GM12878 (cell line): ENCODE data around the gene COQ2. TPM values are rescaled to one million over a fixed set of nuclear protein-coding genes. Genes with fewer than 3 reads are reported as not detected.

Experiments used
- ATF7 ChIP-seq: fragments of 450-650 bp; IDR thresholded peaks from 2 replicates; pipeline ENCODE4 v1.6.1; 2016; ENCODE audit warnings: low read depth, mild to moderate bottlenecking
- BCL11A ChIP-seq: IDR thresholded peaks from 2 replicates; pipeline ENCODE4 v1.6.1; 2011; ENCODE audit warnings: low read depth, low read length
- CUX1 ChIP-seq: IDR thresholded peaks from 2 replicates; pipeline ENCODE4 v1.6.1; 2012; ENCODE audit warnings: improper control_type of control experiment, low read depth, low read length; ENCODE audit not compliant: insufficient replicate concordance
- DPF2 ChIP-seq: fragments of 450-650 bp; IDR thresholded peaks from 2 replicates; pipeline ENCODE4 v1.6.1; 2017; ENCODE audit warnings: mild to moderate bottlenecking
- HDAC2 ChIP-seq: fragments of 200-600 bp; sonication (generic); IDR thresholded peaks from 2 replicates; pipeline ENCODE4 v1.6.1; 2017
- JUND ChIP-seq: IDR thresholded peaks from 2 replicates; pipeline ENCODE4 v1.6.1; 2012; ENCODE audit warnings: low read depth, mild to moderate bottlenecking, low read length, improper control_type of control experiment, moderate library complexity
- MEF2B ChIP-seq: fragments of 450-650 bp; IDR thresholded peaks from 2 replicates; pipeline ENCODE4 v1.6.1; 2018; ENCODE audit warnings: mild to moderate bottlenecking, moderate library complexity; ENCODE audit not compliant: partially characterized antibody, poor library complexity, severe bottlenecking
- MYB ChIP-seq: fragments of 150-350 bp; IDR thresholded peaks from 2 replicates; pipeline ENCODE4 v1.6.1; 2014; ENCODE audit warnings: mild to moderate bottlenecking, low read depth, low read length, borderline replicate concordance
- RBBP5 ChIP-seq: fragments of 200-600 bp; sonication (generic); conservative IDR thresholded peaks from 2 replicates; pipeline ENCODE4 v1.6.1; 2016
- RELA ChIP-seq: fragments of 450-650 bp; IDR thresholded peaks from 2 replicates; pipeline ENCODE4 v1.8.0; 2014; ENCODE audit warnings: borderline replicate concordance; ENCODE audit not compliant: partially characterized antibody
- RUNX3 ChIP-seq: IDR thresholded peaks from 2 replicates; pipeline ENCODE4 v1.6.1; 2012; ENCODE audit warnings: low read length, inconsistent platforms
- SRF ChIP-seq, 2 experiments: IDR thresholded peaks; 2 replicates each; pipeline ENCODE4 v1.6.1; 2011; ENCODE audit warnings: low read depth in 2 of 2, low read length in 2 of 2, mild to moderate bottlenecking in 1 of 2, moderate library complexity in 1 of 2
- TBL1XR1 ChIP-seq: IDR thresholded peaks from 2 replicates; pipeline ENCODE4 v1.6.1; 2012; ENCODE audit warnings: low read depth, low read length, improper control_type of control experiment
- ZBTB4 ChIP-seq: fragments of 450-650 bp; formaldehyde crosslinking; IDR thresholded peaks from 2 replicates; pipeline ENCODE4 v1.4.0; 2022; ENCODE audit warnings: mild to moderate bottlenecking, moderate library complexity
- ZNF274 ChIP-seq: IDR thresholded peaks from one replicate; pipeline ENCODE4 v1.8.0; 2011; ENCODE audit not compliant: insufficient read length, insufficient read depth
- ZNF384 ChIP-seq: IDR thresholded peaks from 2 replicates; pipeline ENCODE4 v1.6.1; 2012; ENCODE audit warnings: low read depth, mild to moderate bottlenecking, low read length, improper control_type of control experiment, borderline replicate concordance
- ZNF622 ChIP-seq: fragments of 450-650 bp; IDR thresholded peaks from 2 replicates; pipeline ENCODE4 v1.6.1; 2017; ENCODE audit warnings: mild to moderate bottlenecking, inconsistent platforms
- polyA plus RNA-seq, 11 experiments: library from polyadenylated mRNA; depleted of rRNA in 4 of 11; unstranded in 6 of 11; stranded (reverse) in 5 of 11; fragments of >200 nt; fragmentation: Nextera tagmentation in 4 of 11; fragmentation: Illumina TruSeq in 1 of 11; extraction: Ambion mirVana in 4 of 11; extraction: Trizol in 1 of 11; gene quantifications; 1 replicate in 1 of 11; 2 replicates in 10 of 11; pipeline versions ENCODE4 v1.2.1 to v1.2.3, GENCODE V29; 2011 to 2016; ENCODE audit warnings: inconsistent platforms in 2 of 11, missing spikeins in 2 of 11, low read depth in 1 of 11
- total RNA-seq, 4 experiments: library from RNA; depleted of rRNA in 3 of 4; stranded (reverse); fragments of >200 nt in 3 of 4; fragmentation: Illumina TruSeq in 1 of 4; extraction: Trizol in 1 of 4; gene quantifications; 2 replicates each; pipeline versions ENCODE4 v1.2.1 to v1.2.3, GENCODE V29; 2013 to 2021
- TF ChIP-seq, protein P1 (sequence below): IDR thresholded peaks from 2 replicates; pipeline ENCODE4 v1.6.1; 2011; ENCODE audit warnings: mild to moderate bottlenecking, low read depth, low read length, moderate library complexity; ENCODE audit not compliant: insufficient replicate concordance
- TF ChIP-seq, protein P2 (sequence below): fragments of 450-650 bp; IDR thresholded peaks from 2 replicates; pipeline ENCODE4 v1.6.1; 2014; ENCODE audit warnings: mild to moderate bottlenecking

The COQ2 gene
- total and polyA plus RNA-seq, 10 of the 15 experiments (the other 5 are each of a cell fraction or from before 2014, with no cell fraction given), result 5.0 to 46.7 (median 19.1) TPM

- TF ChIP-seq, protein P1, sequence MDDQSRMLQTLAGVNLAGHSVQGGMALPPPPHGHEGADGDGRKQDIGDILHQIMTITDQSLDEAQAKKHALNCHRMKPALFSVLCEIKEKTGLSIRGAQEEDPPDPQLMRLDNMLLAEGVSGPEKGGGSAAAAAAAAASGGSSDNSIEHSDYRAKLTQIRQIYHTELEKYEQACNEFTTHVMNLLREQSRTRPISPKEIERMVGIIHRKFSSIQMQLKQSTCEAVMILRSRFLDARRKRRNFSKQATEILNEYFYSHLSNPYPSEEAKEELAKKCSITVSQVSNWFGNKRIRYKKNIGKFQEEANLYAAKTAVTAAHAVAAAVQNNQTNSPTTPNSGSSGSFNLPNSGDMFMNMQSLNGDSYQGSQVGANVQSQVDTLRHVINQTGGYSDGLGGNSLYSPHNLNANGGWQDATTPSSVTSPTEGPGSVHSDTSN, result no peak
- TF ChIP-seq JUND (no peak), RBBP5 (no peak), RELA (no peak), ZNF274 (no peak), ZNF622 (no peak), ATF7 (peak; percentile 32; the same call in 1 of the 2 replicates), CUX1 (no peak), ZBTB4 (CRISPR knock-in tag) (no peak), TBL1XR1 (no peak), ZNF384 (no peak), DPF2 (no peak), MYB (no peak), RUNX3 (peak; percentile 40; the same call in 1 of the 2 replicates), BCL11A (peak; percentile 83; the same call in 1 of the 2 replicates), SRF (IDR thresholded peaks at IDR 0.05; ENCODE audit: low read depth in 2 of 2, low read length in 2 of 2) (no peak), MEF2B (peak; percentile 75), HDAC2 (no peak)
- TF ChIP-seq, protein P2, sequence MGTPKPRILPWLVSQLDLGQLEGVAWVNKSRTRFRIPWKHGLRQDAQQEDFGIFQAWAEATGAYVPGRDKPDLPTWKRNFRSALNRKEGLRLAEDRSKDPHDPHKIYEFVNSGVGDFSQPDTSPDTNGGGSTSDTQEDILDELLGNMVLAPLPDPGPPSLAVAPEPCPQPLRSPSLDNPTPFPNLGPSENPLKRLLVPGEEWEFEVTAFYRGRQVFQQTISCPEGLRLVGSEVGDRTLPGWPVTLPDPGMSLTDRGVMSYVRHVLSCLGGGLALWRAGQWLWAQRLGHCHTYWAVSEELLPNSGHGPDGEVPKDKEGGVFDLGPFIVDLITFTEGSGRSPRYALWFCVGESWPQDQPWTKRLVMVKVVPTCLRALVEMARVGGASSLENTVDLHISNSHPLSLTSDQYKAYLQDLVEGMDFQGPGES, result no peak
These were observed 65.0 kb downstream of the COQ2 start (continued) for GRCh38 chr4:83219344-83220331.
